ENCODE measurements around the gene FGFR3. TPM values are rescaled to one million over a fixed set of nuclear protein-coding genes. Genes with fewer than 3 reads are reported as not detected.

FGFR3 gene
- total RNA-seq, 1 experiment from 2014 or later: 8.2 TPM

DNA sequence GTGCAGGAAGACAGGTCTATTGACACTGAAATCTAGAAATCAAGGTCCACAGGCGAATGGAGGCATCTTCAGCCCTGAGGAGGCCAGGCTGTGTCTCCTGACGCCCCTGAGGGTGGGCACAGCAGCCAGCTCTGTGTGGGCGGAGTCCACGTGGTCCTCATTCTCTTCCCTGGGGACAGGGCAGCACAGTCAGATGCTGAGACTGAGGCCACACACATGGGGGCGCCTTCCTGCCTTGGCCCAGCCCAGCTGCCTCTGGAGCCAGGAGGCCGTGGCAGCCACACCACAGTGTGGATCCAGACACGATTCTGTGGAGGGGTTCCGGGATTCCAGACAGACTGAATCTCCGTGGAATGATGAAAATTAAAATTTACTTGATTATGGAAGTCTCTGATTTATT, 20.8 kb downstream of the FGFR3 start:
- ChIA-PET CTCF (no interaction called here), POLR2A (no interaction called here)
- Histone ChIP-seq H3K4me1 (ENCODE audit: control insufficient read depth, insufficient read depth, low read length) (no peaks in the 10 kb centered on the region), H3K9me3 (ENCODE audit: control insufficient read depth, insufficient read depth, low read depth, low read length) (no peaks in the 10 kb centered on the region), H3K27me3 (ENCODE audit: control insufficient read depth, insufficient read depth, low read length) (no peaks in the 10 kb centered on the region), H3K36me3 (ENCODE audit: control insufficient read depth, insufficient read depth, low read length) (no peaks in the 10 kb centered on the region), H3K4me3 (ENCODE audit: low read depth in 2 of 2, low read length in 2 of 2) (no peak overlapping the region), H3K27ac (ENCODE audit: low read length) (no peak overlapping the region)
- DNase-seq (ENCODE audit: low read depth, low spot score): no peak
- no peak for ATAC-seq
- BruUV-seq (replicated peaks): no TSS peak
- intact Hi-C loops (cut with micrococcal nuclease; ENCODE audit: unreplicated experiment) (no loop called here), in situ Hi-C loops (cut with HindIII; ENCODE audit: low pct_unique_long_range_greater_than_20kb, low sequenced_read_pairs) (no loop called here)
- TF ChIP-seq, protein P1, sequence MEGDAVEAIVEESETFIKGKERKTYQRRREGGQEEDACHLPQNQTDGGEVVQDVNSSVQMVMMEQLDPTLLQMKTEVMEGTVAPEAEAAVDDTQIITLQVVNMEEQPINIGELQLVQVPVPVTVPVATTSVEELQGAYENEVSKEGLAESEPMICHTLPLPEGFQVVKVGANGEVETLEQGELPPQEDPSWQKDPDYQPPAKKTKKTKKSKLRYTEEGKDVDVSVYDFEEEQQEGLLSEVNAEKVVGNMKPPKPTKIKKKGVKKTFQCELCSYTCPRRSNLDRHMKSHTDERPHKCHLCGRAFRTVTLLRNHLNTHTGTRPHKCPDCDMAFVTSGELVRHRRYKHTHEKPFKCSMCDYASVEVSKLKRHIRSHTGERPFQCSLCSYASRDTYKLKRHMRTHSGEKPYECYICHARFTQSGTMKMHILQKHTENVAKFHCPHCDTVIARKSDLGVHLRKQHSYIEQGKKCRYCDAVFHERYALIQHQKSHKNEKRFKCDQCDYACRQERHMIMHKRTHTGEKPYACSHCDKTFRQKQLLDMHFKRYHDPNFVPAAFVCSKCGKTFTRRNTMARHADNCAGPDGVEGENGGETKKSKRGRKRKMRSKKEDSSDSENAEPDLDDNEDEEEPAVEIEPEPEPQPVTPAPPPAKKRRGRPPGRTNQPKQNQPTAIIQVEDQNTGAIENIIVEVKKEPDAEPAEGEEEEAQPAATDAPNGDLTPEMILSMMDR (IDR thresholded peaks at IDR 0.05): no peak
- TF ChIP-seq POLR2AphosphoS5 (IDR thresholded peaks at IDR 0.05; ENCODE audit: low read depth, low read length) (no peak), SIN3A (IDR thresholded peaks at IDR 0.05; ENCODE audit: borderline replicate concordance, insufficient read depth, low read depth, low read length) (no peak), TCF7L2 (IDR thresholded peaks at IDR 0.05; ENCODE audit: low read depth, low read length) (no peak)
- TF ChIP-seq, protein P2, sequence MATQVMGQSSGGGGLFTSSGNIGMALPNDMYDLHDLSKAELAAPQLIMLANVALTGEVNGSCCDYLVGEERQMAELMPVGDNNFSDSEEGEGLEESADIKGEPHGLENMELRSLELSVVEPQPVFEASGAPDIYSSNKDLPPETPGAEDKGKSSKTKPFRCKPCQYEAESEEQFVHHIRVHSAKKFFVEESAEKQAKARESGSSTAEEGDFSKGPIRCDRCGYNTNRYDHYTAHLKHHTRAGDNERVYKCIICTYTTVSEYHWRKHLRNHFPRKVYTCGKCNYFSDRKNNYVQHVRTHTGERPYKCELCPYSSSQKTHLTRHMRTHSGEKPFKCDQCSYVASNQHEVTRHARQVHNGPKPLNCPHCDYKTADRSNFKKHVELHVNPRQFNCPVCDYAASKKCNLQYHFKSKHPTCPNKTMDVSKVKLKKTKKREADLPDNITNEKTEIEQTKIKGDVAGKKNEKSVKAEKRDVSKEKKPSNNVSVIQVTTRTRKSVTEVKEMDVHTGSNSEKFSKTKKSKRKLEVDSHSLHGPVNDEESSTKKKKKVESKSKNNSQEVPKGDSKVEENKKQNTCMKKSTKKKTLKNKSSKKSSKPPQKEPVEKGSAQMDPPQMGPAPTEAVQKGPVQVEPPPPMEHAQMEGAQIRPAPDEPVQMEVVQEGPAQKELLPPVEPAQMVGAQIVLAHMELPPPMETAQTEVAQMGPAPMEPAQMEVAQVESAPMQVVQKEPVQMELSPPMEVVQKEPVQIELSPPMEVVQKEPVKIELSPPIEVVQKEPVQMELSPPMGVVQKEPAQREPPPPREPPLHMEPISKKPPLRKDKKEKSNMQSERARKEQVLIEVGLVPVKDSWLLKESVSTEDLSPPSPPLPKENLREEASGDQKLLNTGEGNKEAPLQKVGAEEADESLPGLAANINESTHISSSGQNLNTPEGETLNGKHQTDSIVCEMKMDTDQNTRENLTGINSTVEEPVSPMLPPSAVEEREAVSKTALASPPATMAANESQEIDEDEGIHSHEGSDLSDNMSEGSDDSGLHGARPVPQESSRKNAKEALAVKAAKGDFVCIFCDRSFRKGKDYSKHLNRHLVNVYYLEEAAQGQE (IDR thresholded peaks at IDR 0.05; ENCODE audit: insufficient read depth in 1 of 2, low read depth in 2 of 2, low read length in 1 of 2): no peak

DNA sequence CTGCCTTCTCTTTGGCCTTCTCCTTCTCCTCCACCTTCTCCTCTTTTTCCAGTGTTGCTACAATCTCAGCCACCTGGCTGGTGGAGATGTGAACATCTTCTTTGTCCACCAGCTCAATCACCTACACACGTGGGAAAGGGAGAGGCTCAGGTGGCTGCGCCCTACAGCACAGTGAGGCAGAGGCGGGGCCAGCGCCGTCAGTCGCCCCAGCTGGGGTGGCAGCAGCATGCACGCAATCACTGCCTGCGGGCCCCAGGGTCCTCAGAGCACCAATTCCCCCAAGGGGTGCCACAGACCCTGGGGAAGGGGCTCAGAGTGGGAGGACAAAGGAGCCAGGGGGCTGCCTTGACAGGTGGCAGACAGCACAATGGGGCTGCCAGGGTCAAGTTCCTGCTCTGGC, 21.4 kb downstream of the FGFR3 start:
- Histone ChIP-seq H3K27ac (ENCODE audit: low read length) (no peak overlapping the region), H3K27me3 (ENCODE audit: control insufficient read depth, insufficient read depth, low read length) (no peaks in the 10 kb centered on the region), H3K4me1 (ENCODE audit: control insufficient read depth, insufficient read depth, low read length) (no peaks in the 10 kb centered on the region), H3K36me3 (ENCODE audit: control insufficient read depth, insufficient read depth, low read length) (no peaks in the 10 kb centered on the region), H3K9me3 (ENCODE audit: control insufficient read depth, insufficient read depth, low read depth, low read length) (no peaks in the 10 kb centered on the region), H3K4me3 (ENCODE audit: low read depth in 2 of 2, low read length in 2 of 2) (no peak overlapping the region)
- ATAC-seq: no peak
- in situ Hi-C loops (cut with HindIII; ENCODE audit: low pct_unique_long_range_greater_than_20kb, low sequenced_read_pairs) (no loop called here), intact Hi-C loops (cut with micrococcal nuclease; ENCODE audit: unreplicated experiment) (no loop called here)
- POLR2A ChIA-PET: no interaction called here
- DNase-seq (ENCODE audit: low read depth, low spot score): no peak
- CTCF ChIA-PET: no interaction called here
- no TSS peak for BruUV-seq (replicated peaks)
- TF ChIP-seq POLR2AphosphoS5 (IDR thresholded peaks at IDR 0.05; ENCODE audit: low read depth, low read length): no peak
- no peak for TF ChIP-seq SIN3A (IDR thresholded peaks at IDR 0.05; ENCODE audit: borderline replicate concordance, insufficient read depth, low read depth, low read length)
- no peak for TF ChIP-seq TCF7L2 (IDR thresholded peaks at IDR 0.05; ENCODE audit: low read depth, low read length)
- TF ChIP-seq, protein P2 (IDR thresholded peaks at IDR 0.05; ENCODE audit: insufficient read depth in 1 of 2, low read depth in 2 of 2, low read length in 1 of 2): no peak
- TF ChIP-seq, protein P1 (IDR thresholded peaks at IDR 0.05): no peak
